Measurements from ENCODE around the gene SH2D6.

DNA sequence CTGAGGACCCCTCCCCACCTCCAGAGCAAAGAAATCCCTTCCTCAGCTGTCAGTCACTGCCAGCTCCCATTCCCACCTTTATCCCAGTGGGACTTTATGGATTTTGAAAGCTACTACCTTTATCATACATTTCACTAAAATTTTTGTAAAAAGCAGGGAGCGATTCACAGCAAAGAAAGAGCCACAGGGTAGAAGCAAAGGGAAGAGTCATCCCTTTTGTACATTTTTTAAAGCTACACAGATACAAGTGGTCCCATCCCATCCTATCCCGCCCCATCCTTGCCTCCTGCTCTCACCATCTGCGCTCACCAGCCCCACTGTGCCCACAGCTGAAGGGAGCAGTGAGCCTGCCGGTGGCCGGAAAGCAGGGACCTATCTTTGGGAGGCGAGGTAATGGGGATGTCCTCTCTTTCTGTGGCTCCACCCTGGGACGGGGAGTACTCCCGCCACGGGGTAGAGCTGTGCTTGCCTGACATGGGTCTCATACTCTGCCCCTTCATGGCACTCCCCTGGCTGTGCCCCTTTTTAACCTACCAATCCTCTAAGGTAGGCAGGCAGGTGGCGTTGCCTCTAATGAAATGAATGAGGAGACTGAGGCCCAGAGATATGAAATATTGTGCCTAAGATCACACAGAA, 13.2 kb downstream of the SH2D6 start:
- TF ChIP-seq, protein P1, sequence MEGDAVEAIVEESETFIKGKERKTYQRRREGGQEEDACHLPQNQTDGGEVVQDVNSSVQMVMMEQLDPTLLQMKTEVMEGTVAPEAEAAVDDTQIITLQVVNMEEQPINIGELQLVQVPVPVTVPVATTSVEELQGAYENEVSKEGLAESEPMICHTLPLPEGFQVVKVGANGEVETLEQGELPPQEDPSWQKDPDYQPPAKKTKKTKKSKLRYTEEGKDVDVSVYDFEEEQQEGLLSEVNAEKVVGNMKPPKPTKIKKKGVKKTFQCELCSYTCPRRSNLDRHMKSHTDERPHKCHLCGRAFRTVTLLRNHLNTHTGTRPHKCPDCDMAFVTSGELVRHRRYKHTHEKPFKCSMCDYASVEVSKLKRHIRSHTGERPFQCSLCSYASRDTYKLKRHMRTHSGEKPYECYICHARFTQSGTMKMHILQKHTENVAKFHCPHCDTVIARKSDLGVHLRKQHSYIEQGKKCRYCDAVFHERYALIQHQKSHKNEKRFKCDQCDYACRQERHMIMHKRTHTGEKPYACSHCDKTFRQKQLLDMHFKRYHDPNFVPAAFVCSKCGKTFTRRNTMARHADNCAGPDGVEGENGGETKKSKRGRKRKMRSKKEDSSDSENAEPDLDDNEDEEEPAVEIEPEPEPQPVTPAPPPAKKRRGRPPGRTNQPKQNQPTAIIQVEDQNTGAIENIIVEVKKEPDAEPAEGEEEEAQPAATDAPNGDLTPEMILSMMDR (IDR thresholded peaks at IDR 0.05) = no peak
- TF ChIP-seq EZH2 (IDR thresholded peaks at IDR 0.05; ENCODE audit: borderline replicate concordance, insufficient read depth, low read depth, low read length, poor library complexity, severe bottlenecking) = no peak

Data from B cell (primary cell).